ENCODE results near the gene CHRD. TPM values are rescaled to one million over a fixed set of nuclear protein-coding genes. Genes with fewer than 3 reads are reported as not detected.

CHRD gene
- total and polyA plus RNA-seq, 8 donors = 5.2 to 27.2 (median 7.0) TPM

- intact Hi-C loops (cut with DNase I; ENCODE audit: low total_unique reads) = loop anchor here (10.0 kb wide), 1 partner anchor 55 kb away; no protein-coding TSS in a partner anchor
- 55 to 65% (median 59%) methylated on average over 9 of the region's 9 CpGs for WGBS, 5 donors
- no peak for DNase-seq
These were observed 20.2 kb upstream of the CHRD start for GRCh38 chr3:184359610-184360009.

DNA sequence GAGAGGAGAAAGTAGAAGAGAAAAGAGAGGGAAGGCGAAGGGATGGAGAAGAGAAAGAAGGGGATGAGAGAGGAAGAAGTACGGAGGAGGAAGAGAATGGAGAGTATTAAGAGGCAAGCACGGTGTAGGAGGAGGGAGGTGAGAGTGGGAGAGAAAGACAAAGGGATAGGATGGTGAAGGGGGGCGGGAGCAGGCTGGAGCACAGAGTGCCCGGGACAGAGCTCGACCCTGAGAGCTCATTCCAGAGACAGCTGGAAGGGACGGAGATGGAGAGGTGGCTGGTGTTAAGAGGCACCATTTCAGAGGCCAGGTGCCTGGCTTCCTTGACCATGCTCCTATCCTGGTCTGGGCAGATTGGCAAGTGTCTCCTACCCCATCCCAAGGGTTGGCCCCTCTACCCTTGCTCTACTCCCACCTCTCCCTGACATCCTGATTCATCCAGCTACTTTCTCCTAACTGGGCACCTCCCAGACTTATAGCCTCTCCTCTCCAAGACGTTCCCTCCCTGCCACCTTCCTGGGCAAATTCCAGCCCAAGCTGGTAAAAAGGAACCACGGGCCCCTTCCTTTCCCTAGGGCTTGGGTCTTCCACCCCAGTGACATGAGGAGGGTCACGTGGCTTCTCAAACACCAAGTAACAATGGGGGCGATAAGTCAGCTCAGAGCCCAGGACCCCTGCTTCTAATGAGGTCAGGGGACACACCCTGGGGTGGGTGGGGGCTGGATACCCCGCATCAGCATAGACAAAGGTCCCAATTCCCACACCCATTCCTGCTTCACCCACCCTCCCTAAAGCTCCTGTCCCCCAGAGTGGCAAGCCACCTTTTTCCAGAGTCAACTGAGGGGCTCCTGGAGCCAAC lies 19.6 kb upstream of the CHRD start:
- Histone ChIP-seq H3K4me3 (peak overlapping the region; percentile 83 to 95 (median 86)), H3K27me3 (no peaks in the 10 kb centered on the region), H3K9me3 (no peaks in the 10 kb centered on the region), H3K36me3 (peaks cover 0 to 34% (median 23%) of the 10 kb centered on the region in 4 donors), H3K27ac (no peak overlapping the region), H3K4me1 (peaks cover 22 to 46% (median 32%) of the 10 kb centered on the region in 4 donors)
- no peak for TF ChIP-seq POLR2AphosphoS5 (IDR thresholded peaks at IDR 0.05)
- TF ChIP-seq POLR2A (IDR thresholded peaks at IDR 0.05) = no peak
- TF ChIP-seq CTCF (IDR thresholded peaks at IDR 0.05) = no peak
- no peak for TF ChIP-seq EP300 (IDR thresholded peaks at IDR 0.05)
- 62 to 75% (median 69%) methylated on average over 11 to 12 of the region's 12 CpGs for WGBS, 5 donors
- intact Hi-C loops (cut with DNase I; ENCODE audit: low total_unique reads) = no loop called here
- DNase-seq = no peak

More at GRCh38 chr3:184359610-184360009, 20.2 kb upstream of the CHRD start:
- Histone ChIP-seq H3K36me3 (peaks cover 0 to 36% (median 22%) of the 10 kb centered on the region in 4 donors), H3K4me1 (peaks cover 20 to 39% (median 27%) of the 10 kb centered on the region in 4 donors), H3K4me3 (no peak overlapping the region), H3K27me3 (no peaks in the 10 kb centered on the region), H3K27ac (no peak overlapping the region), H3K9me3 (no peaks in the 10 kb centered on the region)
- TF ChIP-seq EP300 (IDR thresholded peaks at IDR 0.05) = no peak

DNA sequence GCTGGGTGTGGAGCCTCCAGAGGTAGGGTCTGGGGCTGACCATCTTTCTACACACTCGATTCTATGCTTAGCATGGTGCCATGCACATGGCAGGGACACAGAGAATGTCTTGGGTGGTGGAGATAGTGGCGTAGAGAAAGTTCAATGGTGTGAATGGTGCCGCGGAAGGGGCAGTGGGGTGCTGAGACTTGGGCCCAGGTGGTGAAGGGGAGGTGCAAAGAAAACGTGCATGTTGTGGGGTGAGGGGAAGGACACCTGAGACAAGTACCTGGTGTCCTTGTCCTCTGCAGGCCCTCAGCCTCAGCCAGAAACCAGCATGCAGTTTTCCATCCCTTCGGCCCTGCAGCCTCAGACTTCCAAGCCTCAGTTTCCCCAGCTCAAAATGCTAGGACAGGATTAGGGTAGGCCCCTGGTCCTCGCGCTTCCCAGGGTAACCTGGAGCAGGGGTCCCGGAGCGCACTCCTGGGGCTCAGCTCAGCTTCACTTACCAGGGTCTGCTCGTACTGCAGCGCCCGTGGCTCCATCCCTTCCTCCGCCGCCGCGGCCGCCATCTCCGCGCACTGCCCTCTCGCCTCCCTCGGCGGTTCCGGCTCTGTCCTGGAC lies 18.8 kb upstream of the CHRD start:
- 6 to 12% (median 8%) methylated on average over 17 to 24 of the region's 24 CpGs for WGBS, 5 donors
- peak overlapping the region; percentile 97 to 100 (median 99) for H3K27ac ChIP-seq
- H3K36me3 ChIP-seq = peaks cover 2 to 31% (median 25%) of the 10 kb centered on the region in 4 donors
- no peaks in the 10 kb centered on the region for H3K9me3 ChIP-seq
- TF ChIP-seq CTCF (IDR thresholded peaks at IDR 0.05) = no peak
- no peak for TF ChIP-seq POLR2A (IDR thresholded peaks at IDR 0.05)
- no peak for TF ChIP-seq EP300 (IDR thresholded peaks at IDR 0.05)
- TF ChIP-seq POLR2AphosphoS5 (IDR thresholded peaks at IDR 0.05) = no peak
- peaks cover 22 to 51% (median 34%) of the 10 kb centered on the region in 4 donors for H3K4me1 ChIP-seq
- no peaks in the 10 kb centered on the region for H3K27me3 ChIP-seq
- DNase-seq = no peak
- intact Hi-C loops (cut with DNase I; ENCODE audit: low total_unique reads) = no loop called here
- peak overlapping the region; percentile 83 to 95 (median 86) for H3K4me3 ChIP-seq

DNA sequence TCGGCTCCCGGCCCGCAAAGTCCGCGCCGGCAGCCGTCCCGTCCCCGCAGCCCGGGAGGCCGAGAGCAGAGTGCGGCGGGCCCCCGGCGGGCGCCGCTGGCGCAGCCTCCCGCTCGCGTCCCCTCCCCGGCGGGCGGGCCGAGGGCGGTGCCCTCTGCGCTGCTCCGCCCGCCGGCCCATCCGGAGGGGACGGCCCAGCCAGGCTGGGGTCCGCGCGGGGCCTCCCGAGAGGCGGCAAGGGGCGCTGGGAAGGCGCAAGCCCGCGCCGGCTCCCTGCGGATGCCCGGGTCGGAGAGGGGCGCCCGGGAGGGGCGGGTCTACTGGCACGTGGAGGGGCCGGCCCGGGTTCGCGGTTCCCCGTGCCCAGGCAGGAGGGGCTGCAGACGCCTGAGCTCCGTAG lies 18.3 kb upstream of the CHRD start, which contains the start of the genes CLCN2 and POLR2H:
Gene CLCN2 (minus strand): TSS at position 74 of the 400 bp plus-strand sequence. CDS start 126 bp downstream, outside the sequence.
Gene POLR2H (plus strand): TSS at position 179 of the 400 bp plus-strand sequence. CDS start 1,783 bp downstream, outside the sequence.
- peak; percentile 50 to 93 for DNase-seq
- H3K27me3 ChIP-seq = no peaks in the 10 kb centered on the region
- WGBS, 5 donors = 0 to 1% (median 1%) methylated on average over 2 to 56 of the region's 56 CpGs; no CpG with 5 or more reads in 1 of the 5 donors
- peak within 1 kb of the TSS; percentile 97 to 100 (median 99) for H3K27ac ChIP-seq
- intact Hi-C loops (cut with DNase I; ENCODE audit: low total_unique reads) = no loop called here
- peaks cover 6 to 33% (median 30%) of the 10 kb centered on the region in 4 donors for H3K36me3 ChIP-seq
- H3K4me3 ChIP-seq = peak within 1 kb of the TSS; percentile 83 to 95 (median 86)
- peaks cover 22 to 56% (median 39%) of the 10 kb centered on the region in 4 donors for H3K4me1 ChIP-seq
- peak in 1 of 7 experiments; percentile 6 for TF ChIP-seq CTCF (IDR thresholded peaks at IDR 0.05)
- TF ChIP-seq POLR2AphosphoS5 (IDR thresholded peaks at IDR 0.05) = peak in 1 of 3 donors; percentile 52
- no peak for TF ChIP-seq POLR2A (IDR thresholded peaks at IDR 0.05)
- H3K9me3 ChIP-seq = no peaks in the 10 kb centered on the region

Data from stomach (tissue), 9 donors.